H1 (cell line): ENCODE measurements around the gene ENKD1. TPM values are rescaled to one million over a fixed set of nuclear protein-coding genes. Genes with fewer than 3 reads are reported as not detected.

Experiments
- ASH2L ChIP-seq: fragments of 200-600, 300-600 bp; sonication (generic); IDR thresholded peaks from one replicate; pipeline ENCODE4 v1.7.1; 2017; ENCODE audit warnings: low read length
- CEBPB ChIP-seq: IDR thresholded peaks from 2 replicates; pipeline ENCODE4 v1.6.1; 2012; ENCODE audit warnings: low read depth, low read length
- SP4 ChIP-seq: IDR thresholded peaks from 2 replicates; pipeline ENCODE4 v1.6.1; 2012; ENCODE audit warnings: low read length, inconsistent platforms
- polyA plus RNA-seq, 7 experiments: library from polyadenylated mRNA; depleted of rRNA in 3 of 7; stranded (reverse) in 5 of 7; unstranded in 2 of 7; fragments of >200 nt in 5 of 7; fragments of 200-250 nt in 2 of 7; gene quantifications; 1 replicate in 5 of 7; 2 replicates in 1 of 7; 4 replicates in 1 of 7; pipeline versions ENCODE4 v1.2.1 to v1.2.3, GENCODE V29; 2011 to 2013; ENCODE audit warnings: missing spikeins in 2 of 7, mixed read lengths in 2 of 7
- total RNA-seq: library from RNA; stranded (reverse); fragmentation: NEBNext Ultra II Directional; extraction: Animal tissue kit (Norgen Biotek cat#: 25700); gene quantifications from 2 replicates; pipeline ENCODE4 v1.2.1, GENCODE V29; 2021

Gene ENKD1
- total and polyA plus RNA-seq, 2 of the 8 experiments (the other 6 are each of a cell fraction or from before 2014, with no cell fraction given) = 12.9 to 16.1 TPM

GRCh38 chr16:67632415-67633172 lies 34.0 kb downstream of the ENKD1 start (continued):
- TF ChIP-seq ASH2L (no peak), SP4 (no peak), CEBPB (no peak)
